ENCODE results near the gene NOS1. TPM values are rescaled to one million over a fixed set of nuclear protein-coding genes. Genes with fewer than 3 reads are reported as not detected.

NOS1 gene
- total RNA-seq, 1 donor from 2014 or later = 0.48 TPM

- H3K36me3 Mint-ChIP-seq = peaks cover 10% of the 10 kb centered on the region
- no peaks in the 10 kb centered on the region for H3K9me3 Mint-ChIP-seq
- H3K4me3 Mint-ChIP-seq = peak within 1 kb of the TSS; percentile 90
- TF ChIP-seq, protein P1, sequence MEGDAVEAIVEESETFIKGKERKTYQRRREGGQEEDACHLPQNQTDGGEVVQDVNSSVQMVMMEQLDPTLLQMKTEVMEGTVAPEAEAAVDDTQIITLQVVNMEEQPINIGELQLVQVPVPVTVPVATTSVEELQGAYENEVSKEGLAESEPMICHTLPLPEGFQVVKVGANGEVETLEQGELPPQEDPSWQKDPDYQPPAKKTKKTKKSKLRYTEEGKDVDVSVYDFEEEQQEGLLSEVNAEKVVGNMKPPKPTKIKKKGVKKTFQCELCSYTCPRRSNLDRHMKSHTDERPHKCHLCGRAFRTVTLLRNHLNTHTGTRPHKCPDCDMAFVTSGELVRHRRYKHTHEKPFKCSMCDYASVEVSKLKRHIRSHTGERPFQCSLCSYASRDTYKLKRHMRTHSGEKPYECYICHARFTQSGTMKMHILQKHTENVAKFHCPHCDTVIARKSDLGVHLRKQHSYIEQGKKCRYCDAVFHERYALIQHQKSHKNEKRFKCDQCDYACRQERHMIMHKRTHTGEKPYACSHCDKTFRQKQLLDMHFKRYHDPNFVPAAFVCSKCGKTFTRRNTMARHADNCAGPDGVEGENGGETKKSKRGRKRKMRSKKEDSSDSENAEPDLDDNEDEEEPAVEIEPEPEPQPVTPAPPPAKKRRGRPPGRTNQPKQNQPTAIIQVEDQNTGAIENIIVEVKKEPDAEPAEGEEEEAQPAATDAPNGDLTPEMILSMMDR (conservative IDR thresholded peaks at IDR 0.05) = no peak
- peak within 1 kb of the TSS; percentile 82 for H3K27ac Mint-ChIP-seq
- H3K4me1 Mint-ChIP-seq (ENCODE audit: unreplicated experiment) = peaks cover 21% of the 10 kb centered on the region
- peaks cover 4% of the 10 kb centered on the region for H3K27me3 Mint-ChIP-seq
- DNase-seq (ENCODE audit: extremely low spot score, unreplicated experiment) = peak; percentile 96
Measured at GRCh38 chr12:117190210-117190781, 171.1 kb downstream of the NOS1 start, which contains the start of gene FBXO21. TSS of gene FBXO21 (minus strand) at chr12:117190470. CDS start at chr12:117190456, 14 bp downstream.

DNA sequence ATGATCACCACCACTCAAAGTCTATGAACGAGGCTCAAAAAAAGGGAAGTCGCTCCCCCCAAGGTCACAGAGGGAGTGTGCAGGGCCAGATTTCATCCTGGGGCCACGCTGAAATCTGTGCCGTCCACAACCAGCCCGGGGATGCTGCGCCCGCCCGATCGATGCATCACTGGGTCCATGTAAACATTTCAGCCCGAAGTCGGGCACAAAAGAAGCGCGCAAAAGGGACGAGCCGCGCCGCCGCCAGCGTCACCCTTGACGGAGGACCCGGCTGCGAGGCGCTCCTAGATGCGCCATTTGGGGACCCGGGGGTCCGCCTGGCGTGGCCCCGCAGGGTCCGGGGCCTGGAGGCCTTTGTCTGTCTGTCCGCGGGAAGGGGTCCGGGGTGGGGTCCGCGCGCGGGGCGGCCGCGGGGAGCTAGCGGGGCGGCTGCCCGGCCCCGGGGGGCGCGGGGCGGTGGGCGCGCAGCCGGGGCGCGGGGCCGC lies 171.7 kb downstream of the NOS1 start:
- Mint-ChIP-seq H3K27ac (peak overlapping the region; percentile 82), H3K4me1 (ENCODE audit: unreplicated experiment) (peaks cover 23% of the 10 kb centered on the region), H3K9me3 (no peaks in the 10 kb centered on the region), H3K4me3 (peak overlapping the region; percentile 90), H3K27me3 (peaks cover 4% of the 10 kb centered on the region), H3K36me3 (peaks cover 16% of the 10 kb centered on the region)
- TF ChIP-seq, protein P1 (conservative IDR thresholded peaks at IDR 0.05) = no peak
- no peak for DNase-seq (ENCODE audit: extremely low spot score, unreplicated experiment)

DNA sequence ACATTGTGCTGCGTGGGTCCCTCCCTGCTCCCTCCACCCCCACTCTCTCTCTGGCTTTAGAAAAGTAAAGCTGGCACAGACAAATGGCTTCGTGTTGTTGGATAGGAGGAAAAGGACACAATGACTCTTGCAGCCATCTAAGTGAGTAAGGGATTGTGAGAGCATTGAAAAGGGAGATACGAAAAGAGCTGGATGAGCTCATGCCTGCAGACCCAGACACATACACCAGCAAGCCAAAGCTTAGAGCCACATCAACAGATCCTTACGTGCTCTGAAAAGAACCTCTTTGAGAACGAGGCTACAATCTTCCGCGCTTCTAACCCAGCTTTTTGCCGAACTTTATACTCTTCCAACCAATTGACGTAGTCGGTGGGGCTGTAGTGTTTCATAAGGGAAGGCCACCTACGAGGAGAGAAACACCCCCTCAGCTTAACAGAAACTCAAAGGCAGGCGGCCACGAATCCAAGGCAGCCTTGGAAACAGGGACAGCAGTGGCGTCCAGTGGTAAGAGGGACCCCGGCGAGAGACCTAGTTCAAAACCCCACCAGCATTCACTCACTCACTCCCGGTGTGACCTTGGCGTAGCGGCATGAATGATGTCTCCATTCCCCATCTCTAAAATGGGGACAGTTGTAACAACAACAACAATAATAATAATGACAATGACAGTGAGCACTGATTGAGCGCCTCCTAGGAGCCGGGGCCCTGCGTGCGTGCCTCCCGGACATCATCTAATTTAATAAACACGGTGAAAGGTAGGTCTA lies 172.3 kb downstream of the NOS1 start:
- Mint-ChIP-seq H3K4me3 (peak overlapping the region; percentile 90), H3K27ac (peak overlapping the region; percentile 82), H3K36me3 (peaks cover 20% of the 10 kb centered on the region), H3K4me1 (ENCODE audit: unreplicated experiment) (peaks cover 24% of the 10 kb centered on the region), H3K27me3 (peaks cover 4% of the 10 kb centered on the region), H3K9me3 (no peaks in the 10 kb centered on the region)
- TF ChIP-seq, protein P1 (conservative IDR thresholded peaks at IDR 0.05) = no peak
- DNase-seq (ENCODE audit: extremely low spot score, unreplicated experiment) = no peak

GRCh38 chr12:117188121-117188665 lies 173.2 kb downstream of the NOS1 start:
- Mint-ChIP-seq H3K9me3 (peaks cover 4% of the 10 kb centered on the region), H3K36me3 (peaks cover 28% of the 10 kb centered on the region), H3K4me1 (ENCODE audit: unreplicated experiment) (peaks cover 24% of the 10 kb centered on the region), H3K4me3 (peak overlapping the region; percentile 90), H3K27me3 (peaks cover 4% of the 10 kb centered on the region), H3K27ac (no peak overlapping the region)
- TF ChIP-seq, protein P1 (conservative IDR thresholded peaks at IDR 0.05) = no peak
- DNase-seq (ENCODE audit: extremely low spot score, unreplicated experiment) = no peak

DNA sequence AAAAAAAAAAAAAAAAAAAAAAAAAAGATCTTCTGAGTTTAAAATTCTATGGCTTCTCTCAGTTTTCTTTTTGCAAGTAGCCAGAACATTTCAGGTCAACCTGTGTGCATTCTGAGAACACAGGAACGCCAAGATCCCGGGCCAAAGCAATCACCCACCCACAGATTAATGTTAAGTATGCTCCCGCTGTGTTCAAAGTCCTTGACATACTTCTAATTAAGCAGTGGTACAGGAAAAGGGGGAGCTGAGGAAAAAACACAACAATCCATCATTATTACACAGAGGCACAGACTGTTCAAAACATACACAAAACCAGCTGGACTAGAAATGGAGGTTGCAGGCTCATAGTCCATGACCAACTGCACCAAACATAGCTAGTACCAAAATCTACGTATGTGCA lies 174.0 kb downstream of the NOS1 start:
- Mint-ChIP-seq H3K4me3 (peak overlapping the region; percentile 77), H3K4me1 (ENCODE audit: unreplicated experiment) (peaks cover 24% of the 10 kb centered on the region), H3K9me3 (peaks cover 4% of the 10 kb centered on the region), H3K27ac (peak overlapping the region; percentile 80), H3K27me3 (peaks cover 4% of the 10 kb centered on the region), H3K36me3 (peaks cover 28% of the 10 kb centered on the region)
- TF ChIP-seq, protein P1 (conservative IDR thresholded peaks at IDR 0.05) = no peak
- no peak for DNase-seq (ENCODE audit: extremely low spot score, unreplicated experiment)

Measured in type B pancreatic cell (in vitro differentiated cells).